ENCODE data around the gene OR2M2.

GRCh38 chr1:248229360-248229908 lies 54.8 kb downstream of the OR2M2 start:
- TF ChIP-seq CTCF (conservative IDR thresholded peaks at IDR 0.05; ENCODE audit: low read depth, low read length): no peak
- no peak for TF ChIP-seq FOS (IDR thresholded peaks at IDR 0.05; ENCODE audit: low read depth, low read length)
- TF ChIP-seq USF2 (IDR thresholded peaks at IDR 0.05; ENCODE audit: low read depth, low read length): no peak
